Fibroblast of peridontal ligament (primary cell): ENCODE data around the gene NTSR2.
A peak's percentile ranks its signal among the peaks of the same experiment; 100 is the strongest.

Source experiments
- DNase-seq: peaks from one replicate; pipeline ENCODE4 v3.0.0-alpha.2; 2010; ENCODE audit errors: extremely low read depth

The NTSR2 gene

DNA sequence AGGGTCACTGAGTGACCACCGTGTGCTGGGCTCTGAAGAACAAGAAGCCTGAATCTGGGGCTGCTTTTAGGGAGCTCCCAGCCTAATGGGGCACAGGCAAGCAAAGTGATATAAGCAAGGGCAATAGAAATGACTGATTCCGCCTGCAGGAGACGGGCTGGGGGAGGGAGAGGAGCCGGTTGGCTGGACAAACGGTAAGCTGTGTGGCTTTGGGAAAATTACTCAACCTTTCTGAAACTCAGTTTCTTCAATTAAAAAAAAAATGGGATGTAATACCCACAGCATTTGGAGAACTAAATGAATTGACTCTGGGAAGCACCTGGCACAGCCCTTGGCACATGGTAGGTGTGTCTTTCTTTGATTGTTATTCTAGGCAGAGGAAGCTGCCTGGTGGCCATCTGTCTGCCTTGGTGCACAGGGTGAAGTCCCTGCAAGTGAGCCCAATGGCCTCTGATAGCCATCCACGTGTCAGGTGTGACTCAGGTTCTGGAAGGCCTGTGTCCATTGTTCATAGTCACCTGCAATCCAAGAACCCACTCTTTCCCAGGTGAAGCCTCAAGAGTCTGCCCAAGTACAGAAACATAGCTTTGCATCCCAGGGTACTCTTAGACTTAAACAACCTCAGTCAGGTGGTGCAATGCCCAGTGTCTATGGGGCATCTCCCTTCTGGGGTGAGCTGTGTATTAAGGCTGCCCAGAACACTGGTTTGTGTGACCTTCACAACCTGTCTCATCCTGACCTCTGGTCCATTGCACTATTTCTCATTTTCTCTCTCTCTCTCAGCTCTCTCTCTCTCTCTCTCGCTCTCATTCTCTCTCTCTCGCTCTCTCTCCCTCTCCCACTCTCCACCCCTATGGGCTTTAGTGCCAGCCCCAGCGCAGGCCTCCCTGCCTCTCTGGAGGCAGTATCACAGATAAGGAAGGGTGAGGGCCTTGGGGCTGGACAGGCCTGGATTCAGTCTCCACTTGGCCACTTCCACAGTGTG, 30.0 kb upstream of the NTSR2 start:
- DNase-seq = no peak

DNA sequence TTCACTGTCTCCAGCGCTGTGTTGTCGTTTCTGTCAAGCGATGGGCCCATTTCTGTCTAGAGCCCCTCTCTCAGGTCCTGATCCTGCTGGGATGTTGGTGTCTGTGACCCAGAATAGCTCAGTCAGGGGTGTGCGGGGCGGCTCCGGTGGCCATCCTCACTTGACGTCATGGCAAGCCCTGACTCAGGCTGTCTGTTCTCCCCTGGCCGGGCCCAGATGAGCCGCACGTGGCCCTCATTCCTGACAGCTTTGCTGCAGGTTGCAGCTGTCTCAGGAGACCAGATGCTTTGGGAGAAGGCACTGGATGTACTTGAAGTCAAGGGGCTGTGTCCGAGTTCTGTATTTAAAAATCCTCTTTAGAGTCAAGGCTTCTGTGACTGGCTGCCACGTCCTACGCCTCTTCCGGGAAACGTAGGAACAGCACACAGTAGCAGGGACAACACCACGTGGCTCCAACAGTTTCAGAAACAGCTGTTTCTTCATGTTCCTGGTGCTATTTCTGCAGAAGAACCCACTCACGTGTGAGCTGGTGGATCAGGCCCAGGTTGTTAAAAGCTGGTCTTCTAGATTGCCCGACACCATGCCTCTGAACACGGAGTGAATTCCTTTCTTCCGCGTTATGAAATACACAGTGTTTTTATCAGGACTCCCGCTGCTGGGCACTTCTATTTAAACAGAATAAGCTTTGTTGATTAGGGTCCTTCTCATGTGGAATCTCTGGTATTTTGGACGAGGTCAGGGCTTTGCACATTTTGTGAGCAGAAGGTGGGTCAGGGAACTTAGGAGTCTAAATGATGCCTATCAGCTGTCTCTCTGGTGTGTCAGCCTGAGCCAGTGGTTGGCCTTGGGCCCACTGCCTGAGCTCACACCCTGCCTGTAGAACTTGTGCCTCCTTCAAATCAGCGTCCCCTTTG, 28.3 kb upstream of the NTSR2 start:
- no peak for DNase-seq

DNA sequence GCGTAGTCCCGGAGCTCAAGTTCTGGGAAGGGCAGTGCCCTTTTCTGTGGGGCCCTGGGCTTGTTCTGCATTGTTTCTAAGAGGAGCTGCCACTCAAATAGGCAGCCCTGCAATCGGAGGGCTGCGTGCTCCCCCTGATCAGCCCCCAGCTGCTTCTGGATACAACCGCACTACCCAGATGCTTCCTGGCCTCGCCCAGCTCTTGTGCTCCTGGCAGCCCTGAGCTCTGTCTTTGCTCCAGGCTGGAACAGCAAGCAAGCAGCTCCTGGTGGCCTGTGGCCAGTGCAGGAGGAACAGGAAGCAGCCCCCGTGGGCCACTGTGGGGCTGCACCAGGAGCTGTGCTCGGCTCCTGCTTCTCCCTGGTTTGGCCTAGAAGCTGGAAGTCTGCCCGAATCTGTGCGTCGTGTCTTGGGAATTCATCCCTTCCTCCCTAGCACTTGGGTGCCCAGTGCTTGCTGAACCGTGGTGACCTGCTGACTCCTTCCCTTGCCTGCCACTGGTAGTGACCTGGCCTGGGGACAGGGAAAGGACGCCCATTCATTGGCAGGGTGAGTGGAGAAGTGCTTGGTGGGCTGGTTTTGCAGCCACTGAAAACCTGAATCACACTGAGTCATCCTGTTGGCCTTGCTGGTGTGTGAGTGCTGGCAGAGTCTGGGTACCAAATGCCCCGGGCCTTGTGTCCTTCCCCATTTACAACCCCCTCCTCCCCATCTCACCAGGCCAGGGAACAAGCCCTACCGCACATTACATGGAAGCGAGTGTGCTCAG, 27.3 kb upstream of the NTSR2 start:
- peak; percentile 46 for DNase-seq

DNA sequence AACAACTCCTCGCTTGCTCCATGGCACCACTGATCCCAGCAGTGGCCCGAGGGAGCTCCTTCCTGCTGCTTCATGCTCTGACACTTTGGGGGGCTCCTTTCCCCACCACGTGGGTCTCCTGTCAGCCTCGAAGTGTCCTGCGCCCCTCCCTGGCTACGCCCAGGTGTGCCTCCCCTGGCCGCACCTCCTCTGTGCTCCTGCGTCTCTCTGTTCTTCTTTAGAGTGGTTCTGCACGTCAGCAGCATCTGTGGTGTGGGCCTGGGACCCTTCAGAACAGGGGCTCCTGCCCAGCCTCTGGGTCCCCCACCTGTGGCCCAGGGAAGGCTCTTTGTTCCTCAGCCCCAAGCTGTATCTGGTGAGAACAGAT, 26.7 kb upstream of the NTSR2 start:
- DNase-seq = no peak

DNA sequence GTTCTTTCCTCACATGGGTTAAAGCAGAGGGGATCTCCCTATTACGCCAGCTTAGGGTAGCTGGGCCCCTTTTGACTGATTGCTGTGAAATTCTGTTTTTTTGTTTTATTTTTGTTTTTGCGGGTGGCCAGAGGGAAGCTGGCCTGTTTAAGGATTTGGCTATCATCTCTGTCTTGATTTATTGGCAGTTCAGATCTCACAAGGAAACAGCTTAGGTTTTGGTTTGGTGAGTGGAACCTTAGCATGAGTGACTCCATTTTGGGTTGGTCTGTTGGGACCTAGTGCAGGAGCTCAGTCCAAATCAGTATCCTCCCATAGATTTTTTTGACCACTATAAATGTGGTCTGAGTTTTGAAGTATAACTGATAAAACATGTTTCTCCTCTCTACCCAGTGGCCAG, 25.6 kb upstream of the NTSR2 start:
- no peak for DNase-seq

DNA sequence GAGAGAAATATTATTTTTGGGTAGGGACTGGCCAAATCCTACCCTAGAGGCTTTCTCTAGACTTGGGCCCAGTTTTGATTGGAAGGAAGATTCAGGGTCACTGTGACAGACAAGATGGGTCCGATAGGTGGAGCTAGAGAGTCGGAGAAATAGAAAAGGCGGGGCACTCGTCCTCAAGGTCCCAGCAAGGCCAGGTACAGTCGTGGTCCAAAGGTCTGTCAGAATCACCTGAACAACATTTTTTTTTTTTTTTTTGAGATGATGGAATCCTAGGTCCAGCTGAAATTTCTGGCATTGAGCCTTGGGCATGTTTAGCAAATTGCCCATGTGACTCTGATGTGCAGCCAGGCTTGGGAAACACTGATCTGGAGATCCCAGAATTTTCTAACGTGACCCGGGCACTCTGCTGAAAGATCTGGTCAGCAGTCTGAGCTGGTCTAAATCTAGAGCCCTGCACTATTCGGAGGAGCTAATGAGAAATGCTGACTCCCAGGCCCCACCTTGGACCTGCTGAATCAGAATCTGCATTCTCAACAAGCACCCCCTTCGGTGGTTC, 23.0 kb upstream of the NTSR2 start:
- DNase-seq = peak; percentile 75

DNA sequence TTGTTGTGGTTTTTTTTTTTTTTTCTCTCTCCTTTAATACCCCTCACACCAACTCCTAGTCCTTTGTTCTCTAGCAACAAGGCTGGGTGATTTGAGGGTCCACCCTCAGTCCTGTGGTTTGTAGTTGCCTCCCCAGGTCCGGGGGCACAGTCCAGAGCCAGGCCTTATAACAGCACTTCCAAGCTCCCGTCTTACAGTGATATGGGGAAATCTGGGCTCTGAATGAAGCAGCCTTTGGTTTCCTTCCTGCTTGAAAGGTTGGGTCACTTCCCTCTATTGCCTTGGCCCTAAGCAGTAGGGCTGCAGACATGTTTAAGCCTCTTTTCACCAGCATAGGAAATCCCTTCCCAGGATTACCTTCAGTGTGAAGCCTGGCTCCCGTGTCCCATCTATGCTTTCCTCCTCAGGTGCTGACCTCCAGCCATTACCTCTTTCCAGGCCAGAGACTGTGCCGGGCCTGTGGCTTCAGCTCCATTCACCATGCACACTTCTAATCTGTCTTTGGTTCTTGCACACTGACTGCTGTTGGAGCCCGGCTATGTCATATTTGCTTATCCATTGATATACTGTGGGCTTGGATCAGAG, 21.2 kb upstream of the NTSR2 start:
- no peak for DNase-seq

DNA sequence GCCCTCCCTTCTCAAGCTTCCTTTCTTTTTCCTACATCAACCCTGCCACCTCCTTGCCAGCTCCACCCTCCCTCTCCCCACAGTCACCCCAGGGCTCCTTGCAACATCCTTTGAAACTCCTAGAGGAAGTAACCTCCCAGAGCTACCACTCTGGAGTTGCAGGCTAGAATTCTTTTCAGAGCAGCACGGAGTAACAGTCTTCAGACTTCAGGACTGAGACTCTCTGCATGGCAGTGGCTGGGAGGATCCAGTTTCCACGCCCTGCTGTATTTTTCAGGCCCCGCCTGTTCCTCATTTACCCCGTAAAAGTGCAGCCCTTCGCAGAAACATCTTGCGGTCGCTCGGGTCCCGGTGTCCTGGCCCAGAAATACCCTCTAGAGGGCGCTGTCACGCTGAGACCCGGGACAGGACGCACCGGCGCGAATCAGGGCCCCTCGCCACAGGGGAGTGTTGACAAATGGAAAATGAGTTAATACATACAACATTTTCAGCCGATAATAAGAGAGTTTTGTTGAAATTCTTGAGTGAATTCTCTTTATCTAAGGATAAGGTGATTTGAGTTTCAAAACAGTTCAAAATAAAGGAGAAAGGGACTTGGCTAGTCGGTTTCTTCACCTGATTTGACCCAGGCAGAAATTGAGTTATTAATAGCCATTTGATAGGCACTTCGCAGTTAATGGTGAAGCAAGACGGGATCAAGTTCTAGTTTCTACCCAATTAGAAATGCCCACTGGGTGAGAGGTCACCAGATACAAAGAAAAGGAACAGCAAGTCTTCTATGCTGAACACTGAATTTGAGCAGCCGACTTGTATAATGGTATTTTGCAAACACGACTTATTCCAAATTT, 18.5 kb upstream of the NTSR2 start:
- DNase-seq = peak; percentile 82

DNA sequence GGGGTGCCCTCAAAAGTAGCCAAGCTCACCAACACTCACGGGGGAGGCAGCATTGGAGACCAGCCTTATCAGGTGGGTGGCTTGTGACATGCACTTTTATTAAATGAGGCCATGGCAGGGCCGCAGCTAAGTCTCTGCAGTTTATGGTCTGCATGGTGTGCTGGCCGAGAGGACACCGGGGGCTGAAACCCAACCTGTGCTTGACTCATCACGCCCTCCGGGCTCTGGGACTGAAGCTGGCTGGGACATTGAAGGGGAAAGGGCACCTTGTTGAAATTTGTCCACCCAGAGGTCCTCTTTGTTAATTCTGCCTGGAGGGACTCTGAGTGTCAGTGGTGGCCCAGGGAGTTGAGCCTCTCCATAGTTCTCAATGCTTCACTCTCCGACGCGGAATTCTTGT, 17.7 kb upstream of the NTSR2 start:
- DNase-seq = no peak

DNA sequence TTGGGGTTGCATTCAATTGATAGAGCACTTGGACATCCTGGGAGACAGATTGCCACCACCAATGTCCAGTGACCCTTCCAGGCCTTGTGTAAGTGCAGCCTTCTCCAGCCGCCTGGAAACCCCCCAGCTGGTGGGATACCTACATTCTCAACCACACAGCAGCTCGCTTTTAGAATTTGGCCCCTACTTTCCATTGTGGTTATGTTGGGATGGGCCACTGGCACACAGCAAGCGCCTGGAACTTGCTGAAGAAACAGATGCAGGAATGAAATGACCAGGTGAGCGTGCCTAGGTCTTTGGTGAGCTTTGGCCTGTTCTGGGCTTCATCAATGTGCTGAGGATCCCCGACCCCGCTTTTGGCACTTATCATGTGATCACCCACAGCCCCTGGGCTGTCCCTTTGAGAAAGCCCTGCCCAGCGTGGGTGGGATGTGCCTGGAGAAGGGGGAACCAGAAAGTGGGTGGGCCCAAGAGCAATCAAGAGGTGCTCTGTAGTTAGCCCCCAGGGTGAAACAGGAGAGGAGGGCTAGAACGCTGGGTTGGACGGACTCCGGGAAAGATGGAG, 16.0 kb upstream of the NTSR2 start:
- no peak for DNase-seq

DNA sequence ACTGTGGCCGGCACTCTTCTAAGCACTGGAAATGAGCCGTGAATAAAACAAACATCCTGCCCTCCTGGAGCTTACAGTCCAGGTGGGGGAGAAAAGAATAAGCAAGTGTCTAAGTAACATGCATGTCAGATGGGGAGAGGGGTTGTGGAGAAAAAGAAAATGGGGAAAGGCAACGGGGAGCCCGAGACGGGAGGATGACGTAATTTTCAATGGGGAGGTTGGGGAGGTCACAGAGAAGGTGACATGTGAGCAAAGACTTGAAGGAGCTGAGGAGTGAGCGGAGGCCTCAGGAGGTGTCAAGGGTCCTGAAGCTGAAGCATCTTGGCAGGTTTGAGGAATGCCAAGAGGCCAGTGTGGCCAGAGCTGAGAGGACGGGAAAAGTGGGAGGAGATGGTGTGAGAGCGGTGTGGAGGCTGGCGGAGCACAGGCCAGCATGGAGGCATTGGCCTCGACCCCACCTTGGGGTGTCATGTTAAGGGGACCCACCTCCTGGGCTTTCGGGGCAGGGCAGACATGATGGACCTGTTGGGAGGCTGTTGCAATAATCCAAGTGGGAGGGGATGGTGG, 15.0 kb upstream of the NTSR2 start:
- DNase-seq = no peak

DNA sequence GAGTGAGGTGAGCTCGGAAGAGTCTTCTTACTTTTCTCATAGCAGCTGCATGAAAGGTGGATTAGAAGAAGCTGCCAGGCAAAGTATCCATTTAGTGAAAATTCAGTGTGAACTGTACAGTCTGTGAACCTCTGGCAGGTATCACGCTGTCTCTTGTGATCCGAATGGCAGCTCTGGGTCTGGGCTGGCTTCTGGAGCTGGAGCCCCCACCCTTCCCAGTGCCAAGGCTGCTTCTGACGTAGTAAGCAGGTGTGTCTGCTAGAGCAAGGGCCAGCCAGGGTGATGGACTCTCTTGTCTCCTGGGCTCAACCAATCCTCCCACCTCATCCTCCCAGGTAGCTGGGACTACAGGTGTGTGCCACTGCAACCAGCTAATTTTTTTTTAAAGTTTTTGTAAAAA, 14.0 kb upstream of the NTSR2 start:
- no peak for DNase-seq

DNA sequence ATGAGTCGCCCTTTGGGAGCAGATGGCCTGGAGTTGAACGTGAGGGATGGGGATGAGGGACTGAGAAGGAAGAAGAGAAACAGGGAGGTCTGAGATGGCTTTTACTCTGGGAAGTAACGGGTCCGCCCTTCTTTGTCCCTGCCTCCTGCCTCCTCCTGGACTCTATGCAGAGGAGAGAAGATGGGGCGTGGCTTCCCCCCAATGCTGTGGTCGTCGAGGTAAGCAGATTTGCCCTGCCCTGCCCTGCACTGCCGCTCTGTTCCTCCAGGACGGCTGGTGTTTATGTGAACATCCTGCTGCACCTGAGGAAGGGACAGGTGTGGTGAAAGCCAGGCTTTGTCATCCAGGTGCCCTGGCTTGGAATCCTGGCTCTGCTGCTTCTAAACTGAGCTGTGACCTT, 13.5 kb upstream of the NTSR2 start:
- no peak for DNase-seq

DNA sequence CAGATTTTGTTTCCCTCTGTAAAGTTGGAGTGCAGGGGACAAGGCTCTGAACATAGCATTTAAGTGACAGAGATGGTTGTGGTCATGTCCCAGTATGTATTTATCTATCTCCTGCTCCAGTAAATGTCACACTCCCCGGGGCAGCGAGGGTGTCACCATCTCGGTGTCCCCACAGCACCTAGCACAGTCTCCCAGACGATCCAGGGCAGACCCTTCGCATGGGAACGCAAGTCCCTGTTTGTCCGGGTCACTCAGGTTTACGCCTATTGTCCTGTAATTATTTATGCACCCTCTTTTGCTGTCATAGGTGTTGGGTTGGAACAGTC, 12.6 kb upstream of the NTSR2 start:
- no peak for DNase-seq

DNA sequence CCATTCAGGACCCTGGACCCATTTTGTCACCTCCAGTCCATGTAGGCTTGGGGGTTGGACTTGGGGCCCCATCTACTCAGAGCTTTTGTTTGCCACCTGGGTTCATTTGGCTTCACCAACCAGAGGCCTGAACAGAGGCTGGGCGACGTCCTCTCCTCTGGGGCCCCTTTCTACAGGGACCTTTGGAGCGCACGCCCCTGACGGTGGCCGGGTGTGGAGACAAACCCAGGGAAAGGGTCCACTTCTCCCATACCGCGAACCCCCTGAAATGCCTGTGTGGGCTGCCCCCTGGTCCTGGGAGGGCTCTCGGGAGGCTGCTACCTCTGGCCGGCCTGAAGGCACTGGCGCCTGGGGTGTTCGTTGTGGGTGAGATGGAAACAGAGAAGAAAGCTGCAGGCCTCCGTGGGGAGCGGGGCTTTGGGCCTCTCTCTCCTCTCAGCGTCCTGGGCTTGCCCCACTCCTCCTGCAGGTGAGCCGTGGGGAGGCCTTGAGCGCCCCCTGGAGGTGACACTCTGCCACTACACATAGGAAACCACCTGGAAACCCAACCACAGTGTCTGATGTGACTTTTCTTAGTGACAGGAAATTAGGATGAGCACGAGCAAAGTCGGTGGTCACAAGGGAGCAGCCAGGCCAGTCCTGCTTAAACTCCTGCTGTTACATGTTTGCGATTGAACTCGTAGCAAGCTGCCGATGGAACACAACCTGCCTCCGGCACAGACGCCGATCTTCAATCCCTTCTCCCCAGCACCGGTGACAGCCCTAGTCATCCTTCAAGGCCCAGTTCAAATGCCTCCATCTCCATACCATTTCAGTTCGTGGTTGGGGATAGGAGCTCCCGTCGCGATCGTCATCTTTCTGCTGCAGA, 12.0 kb upstream of the NTSR2 start:
- no peak for DNase-seq

DNA sequence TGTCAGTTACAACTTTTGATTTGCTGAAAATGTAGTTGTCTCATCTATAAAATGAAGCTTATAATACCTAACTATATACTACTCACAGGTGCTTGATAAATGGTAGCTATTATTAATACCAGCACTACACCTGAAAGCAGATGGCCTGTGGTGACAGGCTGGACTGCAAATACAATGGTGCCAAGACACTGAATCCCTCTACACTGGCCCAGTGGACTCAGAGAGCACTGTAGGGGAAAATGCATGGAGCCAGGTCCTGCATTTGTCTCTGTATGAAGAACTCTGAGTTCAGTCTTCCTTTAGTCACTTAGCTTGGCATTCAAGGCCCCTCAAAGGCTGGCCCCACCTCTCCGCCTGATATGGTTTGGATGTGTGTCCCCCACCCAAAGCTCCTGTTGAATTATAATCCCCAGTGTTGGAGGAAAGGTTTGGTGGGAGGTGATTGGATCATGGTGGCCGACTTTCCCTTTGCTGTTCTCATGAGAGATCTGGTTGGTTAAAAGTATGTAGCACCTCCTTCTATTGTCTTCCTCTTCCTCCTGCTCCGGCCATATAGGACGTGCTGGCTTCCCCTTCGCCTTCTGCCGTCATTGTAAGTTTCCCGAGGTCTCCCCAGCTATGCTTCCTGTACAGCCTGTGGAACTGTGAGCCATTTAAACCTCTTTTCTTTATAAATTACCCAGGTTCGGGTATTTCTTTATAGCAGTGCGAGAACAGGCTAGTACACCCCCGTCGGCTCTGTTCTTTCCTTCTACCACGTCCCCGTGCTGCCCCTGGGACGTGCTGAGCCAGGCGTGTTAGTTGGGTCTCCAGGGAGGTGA, 11.1 kb upstream of the NTSR2 start:
- no peak for DNase-seq

DNA sequence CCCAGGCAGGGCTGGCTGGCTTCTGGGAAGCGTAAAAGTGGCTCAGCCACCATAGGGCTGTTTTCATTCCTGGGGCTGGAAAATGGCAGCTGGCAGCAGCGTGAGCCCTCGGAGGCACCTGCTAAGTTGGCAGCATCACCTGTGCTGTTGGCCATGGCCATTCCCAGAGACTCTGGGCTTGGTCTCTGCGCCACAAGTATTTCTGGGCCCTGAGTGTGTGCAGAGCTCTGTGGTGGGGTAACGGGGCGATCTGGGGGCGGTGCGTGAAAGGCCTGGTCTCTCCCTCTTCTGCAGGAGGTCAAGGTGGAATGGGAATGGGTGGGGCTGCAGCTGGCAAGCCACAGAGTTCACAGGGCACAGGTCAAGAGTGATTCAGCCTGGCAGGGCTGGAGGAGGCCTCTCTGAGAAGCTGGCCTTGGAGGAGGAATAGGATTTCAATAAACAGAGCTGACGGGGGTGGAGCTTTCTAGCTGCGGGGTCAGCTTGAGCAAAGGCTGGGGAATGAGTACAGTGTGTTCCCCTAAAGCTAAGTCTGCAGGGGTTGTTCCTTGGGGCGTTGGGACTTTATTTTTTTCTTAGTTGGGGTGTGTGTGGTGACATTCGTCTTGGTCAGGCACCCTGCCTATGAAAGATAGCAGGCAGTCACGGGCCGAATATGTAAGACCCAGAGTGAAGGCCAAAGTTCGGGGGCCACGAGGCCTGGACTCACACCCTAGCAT, 10.3 kb upstream of the NTSR2 start:
- peak; percentile 24 for DNase-seq
